ENCODE measurements around the gene VWA3A.
"Not testable (repeated sequence)": the region's sequence is repeated elsewhere in the genome, so short reads cannot be mapped to it uniquely, and the experiment has no call there.

DNA sequence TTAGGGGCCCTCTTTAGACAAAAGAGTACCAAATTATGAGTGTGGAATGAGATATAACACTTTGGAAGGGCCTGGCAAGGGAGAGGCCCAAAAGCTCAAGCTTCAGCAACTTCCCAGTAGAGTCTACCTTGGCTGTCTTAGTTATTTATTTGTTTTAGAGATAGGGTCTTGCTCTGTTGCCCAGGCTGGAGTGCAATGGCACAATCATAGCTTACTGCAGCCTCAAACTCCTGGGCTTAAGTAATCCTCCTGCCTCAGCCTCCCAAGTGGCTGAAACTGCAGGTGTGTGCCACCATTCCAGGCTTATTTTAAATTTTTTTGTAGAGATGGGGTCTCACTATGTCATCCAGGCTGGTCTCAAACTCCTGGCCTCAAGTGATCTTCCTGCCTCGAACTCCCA, 80.3 kb downstream of the VWA3A start:
- not testable (repeated sequence) for TF ChIP-seq CTCF (conservative IDR thresholded peaks at IDR 0.05; ENCODE audit: low read length); EZH2phosphoT487 (IDR thresholded peaks at IDR 0.05; ENCODE audit: borderline replicate concordance, low read depth, low read length)
